GM19324 (cell line): ENCODE results near the gene RBM34.
A peak's percentile ranks its signal among the peaks of the same experiment; 100 is the strongest.

Experiments
- ATAC-seq: cut with Tn5 transposase; IDR thresholded peaks from one replicate; pipeline ENCODE4 v1.9.1; 2021; ENCODE audit warnings: mild to moderate bottlenecking, moderate library complexity; ENCODE audit not compliant: unreplicated experiment, low FRiP score

Gene RBM34

GRCh38 chr1:235156265-235156664 is 4.8 kb downstream of the RBM34 start:
- ATAC-seq: no peak

- no peak for ATAC-seq
These were observed 8.8 kb downstream of the RBM34 start for GRCh38 chr1:235152235-235152634.

- ATAC-seq: no peak
These were observed 10.0 kb downstream of the RBM34 start for GRCh38 chr1:235151033-235151432.

- ATAC-seq: no peak
These were observed 11.2 kb downstream of the RBM34 start for GRCh38 chr1:235149824-235150223.

GRCh38 chr1:235147269-235147668 is 13.8 kb downstream of the RBM34 start:
- ATAC-seq: no peak

- no peak for ATAC-seq
These were observed 15.4 kb downstream of the RBM34 start for GRCh38 chr1:235145639-235146038.

GRCh38 chr1:235142991-235143390 is 18.1 kb downstream of the RBM34 start:
- ATAC-seq: no peak

GRCh38 chr1:235139315-235139714 is 21.7 kb downstream of the RBM34 start:
- ATAC-seq: no peak

- no peak for ATAC-seq
These were observed 22.2 kb downstream of the RBM34 start for GRCh38 chr1:235138821-235139220.

GRCh38 chr1:235136111-235136510 is 24.9 kb downstream of the RBM34 start:
- ATAC-seq: no peak

- ATAC-seq: no peak
These were observed 26.9 kb downstream of the RBM34 start for GRCh38 chr1:235134171-235134570.

GRCh38 chr1:235133086-235133485 is 28.0 kb downstream of the RBM34 start:
- ATAC-seq: no peak

GRCh38 chr1:235131961-235132360 is 29.1 kb downstream of the RBM34 start:
- ATAC-seq: no peak

- ATAC-seq: no peak
These were observed 30.2 kb downstream of the RBM34 start for GRCh38 chr1:235130766-235131270.

GRCh38 chr1:235129774-235130570 is 31.1 kb downstream of the RBM34 start:
- ATAC-seq: no peak

GRCh38 chr1:235128456-235129328 is 32.4 kb downstream of the RBM34 start, which contains the start of gene TOMM20:
Gene TOMM20, minus strand, starts transcription at chr1:235128837. Its CDS starts 122 bp downstream, at chr1:235128715.
- ATAC-seq: peak; percentile 97

GRCh38 chr1:235127732-235128455 is 33.2 kb downstream of the RBM34 start:
- no peak for ATAC-seq

GRCh38 chr1:235127203-235127602 is 33.8 kb downstream of the RBM34 start:
- ATAC-seq: no peak

GRCh38 chr1:235124665-235125064 is 36.4 kb downstream of the RBM34 start:
- no peak for ATAC-seq

GRCh38 chr1:235124111-235124510 is 36.9 kb downstream of the RBM34 start:
- ATAC-seq: no peak

GRCh38 chr1:235122348-235122747 is 38.7 kb downstream of the RBM34 start:
- no peak for ATAC-seq
